GM18951 (cell line): Measurements from ENCODE around the gene KRT7.
"Not testable (repeated sequence)": the region's sequence is repeated elsewhere in the genome, so short reads cannot be mapped to it uniquely, and the experiment has no call there.

Source experiments
- POLR2A ChIP-seq: IDR thresholded peaks from 4 replicates; pipeline ENCODE4 v1.6.1; 2011; ENCODE audit warnings: mild to moderate bottlenecking; ENCODE audit not compliant: insufficient read length, insufficient read depth; ENCODE audit errors: extremely low read depth
- in situ Hi-C: fragments of 300-500 bp; cut with MboI; formaldehyde crosslinking; loops from one replicate; pipeline ENCODE4 v1.12.0; 2022; ENCODE audit warnings: low sequenced_read_pairs, mixed read lengths, inconsistent platforms; ENCODE audit not compliant: unreplicated experiment

The KRT7 gene

GRCh38 chr12:52277486-52278245, 44.6 kb downstream of the KRT7 start:
- no peak for TF ChIP-seq POLR2A
- in situ Hi-C loops, result no loop called here

DNA sequence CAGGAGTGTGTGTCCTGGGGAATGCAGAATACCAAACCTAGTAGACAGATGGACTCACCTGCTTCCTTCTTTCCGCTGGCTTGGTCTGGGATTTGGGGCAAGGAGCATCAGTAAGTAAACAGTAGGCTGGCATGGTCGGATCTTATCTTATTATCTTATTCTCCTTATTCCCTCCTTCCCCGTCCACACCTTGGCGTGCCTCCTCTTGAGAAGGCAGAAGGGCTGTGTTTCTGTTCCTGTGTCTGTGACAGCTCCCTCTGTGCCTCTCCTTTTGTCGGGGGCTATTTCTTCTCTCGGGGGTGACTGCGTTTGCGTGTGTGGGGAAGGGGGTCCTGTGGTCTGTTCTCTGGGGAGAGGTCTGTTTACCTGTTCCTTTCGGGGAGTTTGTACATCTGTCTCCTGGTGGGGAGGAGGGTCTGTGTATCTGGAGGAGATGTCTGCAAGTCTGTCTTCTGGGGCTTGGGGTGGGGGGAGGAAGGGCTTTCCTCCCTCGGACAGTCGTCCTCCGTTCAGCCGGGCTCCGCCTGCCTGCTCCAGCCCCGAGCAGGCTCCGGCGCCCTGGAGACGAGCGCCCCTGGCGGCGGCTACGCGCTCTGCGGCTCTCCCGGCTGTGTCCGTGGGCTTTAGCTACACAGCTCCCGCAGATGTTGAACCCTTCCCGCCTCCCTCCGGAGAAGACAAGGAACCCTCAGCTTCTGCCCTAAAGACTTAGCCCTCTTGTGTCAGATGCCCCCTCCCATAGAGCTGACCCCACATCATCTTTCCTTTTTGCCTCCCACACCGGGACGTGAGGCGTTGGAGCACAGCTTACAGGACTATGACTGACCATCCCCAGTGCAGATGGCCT, 45.8 kb downstream of the KRT7 start:
- in situ Hi-C loops, result no loop called here
- TF ChIP-seq POLR2A, result no peak

GRCh38 chr12:52279422-52280318, 46.6 kb downstream of the KRT7 start:
- in situ Hi-C loops, result no loop called here
- no peak for TF ChIP-seq POLR2A

DNA sequence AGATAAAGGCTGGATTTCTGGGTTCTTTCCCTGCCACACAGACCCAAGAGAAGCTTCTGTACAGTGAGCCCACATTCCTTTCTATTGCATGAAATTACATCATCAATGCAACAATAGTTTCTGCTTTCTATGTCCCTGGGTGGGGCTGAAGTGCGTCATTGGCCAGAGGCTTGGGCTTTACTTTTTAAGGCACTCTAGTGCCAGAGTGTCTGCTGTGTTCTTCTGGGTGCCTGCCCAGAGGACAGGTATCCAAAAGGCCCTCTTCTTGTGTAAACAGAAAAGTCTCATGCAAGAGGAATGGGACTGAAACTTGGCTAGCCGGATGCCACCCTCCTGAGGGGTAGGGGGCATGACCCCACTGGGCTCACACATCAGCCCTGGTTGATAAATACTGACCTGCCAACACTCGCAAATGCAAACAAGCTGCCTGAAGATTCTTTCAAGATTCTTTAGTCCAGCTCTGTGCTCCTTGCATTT, 47.3 kb downstream of the KRT7 start:
- TF ChIP-seq POLR2A, result no peak

DNA sequence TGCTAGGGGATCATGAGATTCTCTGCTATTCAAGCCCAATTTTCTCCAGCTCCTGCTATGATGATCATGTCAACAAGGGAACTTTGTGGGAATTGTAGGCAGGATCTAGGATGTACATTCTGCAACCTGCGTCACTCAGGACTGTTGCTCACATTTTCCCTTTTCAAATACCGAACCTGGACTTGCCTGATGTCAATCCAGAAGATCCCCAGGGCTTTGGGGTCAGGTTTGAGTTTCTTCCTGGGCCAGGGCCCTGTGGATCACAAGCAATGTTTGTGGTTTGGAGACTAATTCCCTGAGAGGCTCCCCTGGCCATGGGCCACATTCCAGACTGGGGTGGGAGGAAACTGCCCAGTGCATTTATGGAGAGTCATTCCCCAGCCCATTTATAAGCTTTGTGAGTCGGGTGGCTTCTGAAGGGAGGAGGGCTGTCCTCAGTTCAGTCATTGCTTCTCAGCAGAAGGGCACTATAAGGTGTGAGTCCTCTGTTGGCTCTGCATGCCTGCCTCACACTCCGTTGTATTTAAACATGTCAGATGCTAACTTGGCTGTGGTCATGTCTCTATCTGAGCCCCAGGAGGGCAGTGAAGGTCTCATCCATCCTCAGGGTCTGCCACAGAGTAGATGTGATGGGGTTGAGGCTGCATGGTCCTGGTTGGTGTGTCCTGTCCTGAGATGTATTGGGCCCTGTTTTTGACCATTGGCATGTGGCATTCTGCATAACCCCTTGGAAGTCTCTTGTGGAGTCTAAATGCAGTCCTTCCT, 47.9 kb downstream of the KRT7 start:
- TF ChIP-seq POLR2A, result no peak
- in situ Hi-C loops, result no loop called here

More for the DNA sequence above, 47.3 kb downstream of the KRT7 start:
- in situ Hi-C loops, result no loop called here

GRCh38 chr12:52284562-52285171, 51.6 kb downstream of the KRT7 start:
- no peak for TF ChIP-seq POLR2A
- in situ Hi-C loops, result no loop called here

GRCh38 chr12:52285172-52285745, 52.2 kb downstream of the KRT7 start:
- in situ Hi-C loops, result no loop called here
- TF ChIP-seq POLR2A, result no peak

DNA sequence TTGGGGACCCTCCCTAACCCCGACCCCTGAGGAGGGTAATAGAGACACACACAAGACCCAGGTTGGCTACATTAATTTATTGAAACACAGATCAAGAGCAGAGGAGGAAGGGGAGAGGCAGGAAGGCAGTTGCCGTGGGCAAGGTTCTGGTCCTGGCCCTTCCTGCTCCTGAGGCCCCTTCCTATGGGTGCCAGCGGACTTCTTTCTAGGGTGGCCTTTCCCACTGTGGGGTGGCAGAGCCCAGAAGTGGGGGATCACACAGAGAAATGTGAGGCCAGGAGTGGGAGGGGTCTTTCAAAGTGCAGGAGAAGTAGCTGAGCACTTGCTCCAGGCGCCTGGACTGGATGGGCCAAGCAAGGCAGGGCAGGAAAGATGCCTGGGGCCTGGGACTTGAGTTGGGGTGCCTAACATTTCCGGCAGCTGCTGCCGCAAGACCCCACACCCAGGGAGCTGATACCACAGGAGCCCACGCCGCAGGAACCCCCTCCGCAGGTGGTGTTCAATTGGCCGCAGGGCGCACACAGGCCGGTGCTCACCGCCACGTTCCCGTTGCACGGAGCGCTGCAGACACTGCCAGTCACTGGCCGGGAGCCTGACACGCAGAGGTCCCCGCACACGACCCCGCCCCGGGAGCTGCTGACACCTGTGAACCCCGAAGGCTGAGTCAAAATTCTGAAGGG, 52.9 kb downstream of the KRT7 start:
- TF ChIP-seq POLR2A, result no peak
- in situ Hi-C loops, result no loop called here

GRCh38 chr12:52286857-52287785, 54.1 kb downstream of the KRT7 start:
- in situ Hi-C loops, result not testable (repeated sequence)

- in situ Hi-C loops, result not testable (repeated sequence)
Measured at GRCh38 chr12:52287816-52288805, 55.1 kb downstream of the KRT7 start.

DNA sequence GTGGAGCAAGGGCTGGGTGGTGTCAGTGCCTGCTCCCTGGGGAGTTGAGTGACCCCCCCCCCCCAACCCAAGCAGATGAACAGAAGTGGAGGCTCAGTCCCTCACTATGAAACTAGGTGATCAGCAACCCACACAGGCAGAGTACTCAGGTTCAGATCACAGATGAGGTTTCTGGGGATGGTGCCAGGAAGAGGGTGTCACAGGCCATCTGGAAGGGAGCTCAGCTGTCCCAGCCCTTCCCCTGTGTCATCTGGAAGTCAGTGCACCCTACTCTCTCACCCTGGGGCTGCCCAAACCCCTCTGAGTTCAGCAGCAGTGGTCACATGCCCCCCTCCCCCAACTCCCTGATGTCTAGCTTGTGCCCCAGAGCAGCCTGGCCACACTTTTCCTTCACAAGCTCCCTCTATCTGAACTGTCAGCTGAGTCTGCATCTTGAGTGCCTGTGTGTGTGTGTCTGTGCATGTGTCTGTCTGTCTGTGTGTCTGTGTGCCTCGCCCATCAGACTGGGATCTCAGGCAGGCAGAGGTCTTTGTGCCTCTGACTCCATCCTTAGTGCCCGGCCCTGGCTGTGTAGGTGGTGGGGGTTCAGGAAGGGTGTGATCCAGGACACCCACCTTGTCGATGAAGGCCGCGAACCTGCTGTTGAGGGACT, 57.6 kb downstream of the KRT7 start:
- in situ Hi-C loops, result not testable (repeated sequence)
